ENCODE data around the gene TBK1.

TBK1 gene

DNA sequence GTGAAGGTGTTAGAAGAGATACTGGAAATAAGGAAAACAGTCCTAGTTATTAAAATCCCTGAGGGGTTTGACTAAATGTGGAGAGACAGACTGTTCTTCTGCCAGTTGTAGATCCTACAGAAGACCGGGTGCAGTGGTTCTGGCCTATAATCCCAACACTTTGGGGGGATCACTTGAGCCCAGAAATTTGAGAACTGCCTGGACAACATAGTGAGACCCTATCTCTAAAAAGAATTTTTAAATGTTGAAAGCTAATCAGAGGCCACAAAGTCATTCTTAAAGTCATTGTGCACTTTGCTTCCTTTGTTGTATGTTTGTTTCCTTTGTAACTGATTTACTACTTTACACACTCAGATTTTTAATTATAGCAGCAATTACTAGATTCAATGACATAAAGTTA lies 97.2 kb downstream of the TBK1 start:
- DNase-seq = no peak

GRCh38 chr12:64550755-64551154 lies 98.8 kb downstream of the TBK1 start:
- no peak for DNase-seq

DNA sequence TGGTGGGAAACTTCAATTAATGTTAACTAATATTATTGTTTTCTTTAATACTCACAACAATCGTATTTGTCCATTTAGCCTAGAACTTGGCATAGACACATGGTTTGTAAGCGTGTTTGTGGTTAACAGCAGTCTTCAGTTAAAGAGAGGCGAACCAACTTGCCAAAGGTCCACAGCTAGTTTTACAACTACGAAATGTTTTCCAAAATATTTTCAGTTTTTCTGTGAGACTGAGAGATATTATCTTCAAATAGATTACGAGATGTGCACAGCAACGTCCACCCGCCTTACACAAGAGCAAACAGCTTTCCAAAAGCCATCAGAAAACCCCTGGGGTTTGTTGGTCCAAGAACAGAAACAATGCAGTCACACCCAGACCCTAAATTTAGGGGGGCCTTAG lies 99.8 kb downstream of the TBK1 start:
- no peak for DNase-seq
